CD4-positive, alpha-beta memory T cell (primary cell): ENCODE measurements around the gene TMEM92. TPM values are rescaled to one million over a fixed set of nuclear protein-coding genes. Genes with fewer than 3 reads are reported as not detected.

Experiments used
- CTCF ChIA-PET: fragments of 350-600 bp; sonication (Branson Sonifier 250); formaldehyde crosslinking; loops from one replicate; lab custom pipeline; 2021; ENCODE audit warnings: inconsistent platforms; ENCODE audit not compliant: partially characterized antibody; lab: Charles Lee
- POLR2A ChIA-PET: fragments of 350-600 bp; sonication (Branson Sonifier 250); formaldehyde crosslinking; loops from one replicate; lab custom pipeline; 2021; ENCODE audit not compliant: partially characterized antibody; lab: Charles Lee
- DNase-seq, 5 donors: peaks; one replicate each; pipeline versions ENCODE4 v3.0.0 to v3.0.0-alpha.2; 2020 to 2022; ENCODE audit warnings: mixed read lengths in 1 of 5
- H3K27ac ChIP-seq: one replicate; pipeline ENCODE4 v1.7.0; 2013; ENCODE audit warnings: low read depth, low read length
- H3K27me3 ChIP-seq: 2 replicates; pipeline ENCODE4 v1.7.0; 2013; ENCODE audit warnings: mild to moderate bottlenecking, low read length, moderate library complexity; ENCODE audit not compliant: insufficient read depth
- H3K36me3 ChIP-seq: 2 replicates; pipeline ENCODE4 v1.7.0; 2013; ENCODE audit warnings: mild to moderate bottlenecking, low read length, moderate library complexity; ENCODE audit not compliant: insufficient read depth
- H3K4me1 ChIP-seq: 2 replicates; pipeline ENCODE4 v1.7.0; 2013; ENCODE audit warnings: mild to moderate bottlenecking, low read length, moderate library complexity; ENCODE audit not compliant: insufficient read depth
- H3K4me3 ChIP-seq, 2 donors: one replicate each; pipeline ENCODE4 v1.7.0; 2013; ENCODE audit warnings: low read length in 2 of 2, mild to moderate bottlenecking in 1 of 2
- H3K9me3 ChIP-seq, 2 donors: one replicate each; pipeline ENCODE4 v1.7.0; 2013; ENCODE audit warnings: low read length in 2 of 2, control low read depth in 1 of 2; ENCODE audit not compliant: control insufficient read depth in 1 of 2
- H3K27ac Mint-ChIP-seq, 7 donors: one replicate each; pipeline ENCODE4 v1.8.0; 2020 to 2021; ENCODE audit warnings: mixed read lengths in 7 of 7, mild to moderate bottlenecking in 6 of 7, inconsistent platforms in 3 of 7, moderate library complexity in 3 of 7
- H3K27me3 Mint-ChIP-seq, 2 donors: one replicate each; pipeline ENCODE4 v1.8.0; 2020 to 2021; ENCODE audit warnings: mixed read lengths in 2 of 2
- H3K36me3 Mint-ChIP-seq, 2 donors: one replicate each; pipeline ENCODE4 v1.8.0; 2020 to 2021; ENCODE audit warnings: mixed read lengths in 2 of 2, inconsistent platforms in 1 of 2, mild to moderate bottlenecking in 1 of 2
- H3K4me1 Mint-ChIP-seq, 4 donors: one replicate each; pipeline ENCODE4 v1.8.0; 2020 to 2021; ENCODE audit warnings: mixed read lengths in 4 of 4, mild to moderate bottlenecking in 1 of 4
- H3K4me3 Mint-ChIP-seq, 8 donors: one replicate each; pipeline ENCODE4 v1.8.0; 2020 to 2021; ENCODE audit warnings: mixed read lengths in 8 of 8, mild to moderate bottlenecking in 7 of 8, moderate library complexity in 6 of 8, inconsistent platforms in 3 of 8
- H3K9me3 Mint-ChIP-seq, 8 donors: one replicate each; pipeline ENCODE4 v1.8.0; 2020 to 2021; ENCODE audit warnings: mixed read lengths in 8 of 8, mild to moderate bottlenecking in 5 of 8, inconsistent platforms in 3 of 8, moderate library complexity in 1 of 8
- intact Hi-C: fragments of 100-400 bp; cut with micrococcal nuclease; formaldehyde crosslinking; loops from one replicate; pipeline ENCODE4 v1.15.1; 2023
- polyA plus RNA-seq, 2 donors: library from polyadenylated mRNA; unstranded; fragments of 300-500 nt; fragmentation: Illumina TruSeq; gene quantifications; one replicate each; pipeline ENCODE4 v1.2.3, GENCODE V29; 2021
- total RNA-seq, 2 experiments: library from RNA; stranded (reverse); gene quantifications; one replicate each; pipeline ENCODE4 v1.2.3, GENCODE V29; 2021

The TMEM92 gene
- total and polyA plus RNA-seq, 4 experiments from 2014 or later, result not detected

DNA sequence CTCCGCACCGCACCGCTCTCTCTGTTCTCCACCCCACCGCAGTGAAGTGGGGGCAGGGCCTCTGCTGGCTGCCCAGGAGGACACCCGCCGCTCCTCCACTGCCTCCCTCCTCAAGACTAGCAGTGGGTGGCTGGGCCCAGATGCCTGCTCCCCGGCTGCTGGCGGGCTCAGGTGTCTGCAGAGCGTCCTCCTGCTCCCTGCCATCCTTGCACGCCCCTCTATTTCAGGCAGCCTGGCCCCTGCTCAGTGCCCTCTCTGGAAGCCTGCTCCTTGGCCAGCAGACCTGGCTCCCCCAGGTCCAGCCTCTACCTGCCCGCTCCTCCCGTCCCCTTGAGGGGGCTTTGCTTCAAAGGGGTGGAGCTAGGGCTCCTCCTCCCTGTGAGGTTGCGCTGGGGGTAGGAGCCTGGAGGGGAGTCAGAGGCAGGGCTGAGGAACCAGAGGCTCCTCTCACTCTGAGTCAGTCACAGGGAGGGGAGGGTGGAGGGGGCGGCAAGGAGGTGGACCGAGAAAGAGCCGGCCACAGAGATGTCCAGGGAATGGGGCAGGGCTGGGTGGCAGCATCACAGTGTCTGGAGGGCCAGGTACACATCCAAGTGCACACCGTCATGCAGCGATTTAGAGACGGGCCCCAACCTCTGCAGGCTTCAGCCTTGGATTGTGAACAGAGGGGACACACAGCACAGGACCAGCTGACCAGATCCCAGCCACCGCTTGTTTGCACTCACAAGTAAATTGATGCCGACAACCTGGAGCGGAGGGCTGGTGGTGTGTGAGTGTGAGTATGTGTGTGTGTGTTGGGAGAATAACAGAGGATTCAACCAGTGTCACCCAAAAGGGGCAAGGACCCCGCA is 9.8 kb upstream of the TMEM92 start:
- ChIA-PET POLR2A (no interaction called here), CTCF (interaction anchor here (1.6 kb wide), 1 partner anchor 10 kb away, joined by 7 read pairs; the partner anchor contains the start of gene TMEM92)
- H3K4me1 Mint-ChIP-seq, result peaks cover 0 to 2% (median 0%) of the 10 kb centered on the region in 4 donors
- no peak for DNase-seq
- no peaks in the 10 kb centered on the region for H3K36me3 Mint-ChIP-seq
- no peaks in the 10 kb centered on the region for H3K4me1 ChIP-seq
- intact Hi-C loops, result no loop called here
- no peaks in the 10 kb centered on the region for H3K36me3 ChIP-seq
- no peak overlapping the region for H3K27ac ChIP-seq
- no peak overlapping the region for H3K27ac Mint-ChIP-seq
- no peaks in the 10 kb centered on the region for H3K9me3 ChIP-seq
- H3K27me3 Mint-ChIP-seq, result peaks cover 4 to 9% of the 10 kb centered on the region in 2 donors
- no peaks in the 10 kb centered on the region for H3K9me3 Mint-ChIP-seq
- H3K4me3 ChIP-seq, result no peak overlapping the region
- no peaks in the 10 kb centered on the region for H3K27me3 ChIP-seq
- H3K4me3 Mint-ChIP-seq, result no peak overlapping the region

DNA sequence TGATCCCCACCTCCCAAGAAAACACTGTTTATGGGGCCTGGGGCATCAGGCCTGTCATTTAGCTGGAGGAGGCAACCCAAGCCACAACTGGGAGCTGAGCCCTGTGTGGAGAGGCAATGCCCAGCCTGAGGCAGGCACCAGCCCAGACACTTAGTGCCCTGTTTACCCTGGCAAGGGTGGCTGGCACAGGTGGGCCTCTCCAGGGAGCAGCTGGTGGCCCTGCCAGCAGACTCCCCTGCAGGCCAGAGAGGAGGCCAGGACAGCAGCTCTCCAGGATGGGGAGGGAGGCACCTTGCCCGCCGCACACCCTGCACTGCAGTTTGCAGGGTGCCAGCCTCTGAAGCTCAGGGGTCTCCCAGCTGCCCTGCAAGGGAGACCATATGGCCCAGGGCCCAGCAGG is 9.1 kb upstream of the TMEM92 start:
- Histone ChIP-seq H3K9me3 (no peaks in the 10 kb centered on the region), H3K36me3 (no peaks in the 10 kb centered on the region), H3K27ac (no peak overlapping the region), H3K4me1 (no peaks in the 10 kb centered on the region), H3K27me3 (no peaks in the 10 kb centered on the region), H3K4me3 (no peak overlapping the region)
- CTCF ChIA-PET, result interaction anchor here (1.6 kb wide), 1 partner anchor 9 kb away, joined by 7 read pairs; the partner anchor contains the start of gene TMEM92
- Mint-ChIP-seq H3K4me3 (no peak overlapping the region), H3K36me3 (no peaks in the 10 kb centered on the region), H3K27me3 (peaks cover 4 to 9% of the 10 kb centered on the region in 2 donors), H3K27ac (no peak overlapping the region), H3K9me3 (no peaks in the 10 kb centered on the region), H3K4me1 (peaks cover 0 to 2% (median 0%) of the 10 kb centered on the region in 4 donors)
- no peak for DNase-seq
- intact Hi-C loops, result no loop called here
- POLR2A ChIA-PET, result no interaction called here

DNA sequence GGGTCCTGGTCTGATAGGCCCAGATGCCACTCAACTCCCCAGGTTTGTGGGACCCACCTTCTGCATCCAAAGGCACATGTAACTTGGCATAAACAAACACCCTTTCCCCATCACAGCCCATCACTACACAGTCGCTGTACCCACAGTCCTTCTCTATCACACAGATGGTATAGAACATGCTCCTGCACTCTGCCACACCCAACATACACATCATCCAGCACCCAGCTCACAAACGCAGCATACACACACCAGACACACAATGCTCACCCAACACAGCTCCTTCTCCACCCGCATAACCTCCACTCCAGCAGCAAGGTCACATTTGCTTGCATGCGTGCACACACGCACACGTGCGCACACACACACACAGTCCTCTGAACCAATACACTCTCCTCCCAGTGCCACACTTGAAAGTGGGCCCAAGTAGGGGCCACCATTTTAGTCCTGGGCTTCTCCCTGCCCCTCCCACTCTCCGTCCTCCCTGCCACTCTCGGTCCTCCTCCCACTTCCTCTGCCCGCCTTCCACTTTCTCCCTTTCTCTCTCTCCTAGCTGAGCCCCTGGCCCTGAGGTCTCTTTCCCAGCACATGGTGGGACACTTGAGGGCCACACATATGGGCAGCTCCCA is 8.5 kb upstream of the TMEM92 start:
- Mint-ChIP-seq H3K4me1 (peaks cover 0 to 2% (median 0%) of the 10 kb centered on the region in 4 donors), H3K9me3 (no peaks in the 10 kb centered on the region), H3K4me3 (no peak overlapping the region), H3K27me3 (peaks cover 4 to 9% of the 10 kb centered on the region in 2 donors), H3K36me3 (no peaks in the 10 kb centered on the region), H3K27ac (no peak overlapping the region)
- Histone ChIP-seq H3K9me3 (no peaks in the 10 kb centered on the region), H3K27ac (no peak overlapping the region), H3K4me3 (no peak overlapping the region), H3K4me1 (no peaks in the 10 kb centered on the region), H3K36me3 (no peaks in the 10 kb centered on the region), H3K27me3 (no peaks in the 10 kb centered on the region)
- intact Hi-C loops, result no loop called here
- POLR2A ChIA-PET, result no interaction called here
- no peak for DNase-seq
- CTCF ChIA-PET, result interaction anchor here (1.6 to 2.1 kb wide), 2 partner anchors 9 to 11 kb away, joined by 6 to 7 read pairs; partner anchors contain the start of gene TMEM92

DNA sequence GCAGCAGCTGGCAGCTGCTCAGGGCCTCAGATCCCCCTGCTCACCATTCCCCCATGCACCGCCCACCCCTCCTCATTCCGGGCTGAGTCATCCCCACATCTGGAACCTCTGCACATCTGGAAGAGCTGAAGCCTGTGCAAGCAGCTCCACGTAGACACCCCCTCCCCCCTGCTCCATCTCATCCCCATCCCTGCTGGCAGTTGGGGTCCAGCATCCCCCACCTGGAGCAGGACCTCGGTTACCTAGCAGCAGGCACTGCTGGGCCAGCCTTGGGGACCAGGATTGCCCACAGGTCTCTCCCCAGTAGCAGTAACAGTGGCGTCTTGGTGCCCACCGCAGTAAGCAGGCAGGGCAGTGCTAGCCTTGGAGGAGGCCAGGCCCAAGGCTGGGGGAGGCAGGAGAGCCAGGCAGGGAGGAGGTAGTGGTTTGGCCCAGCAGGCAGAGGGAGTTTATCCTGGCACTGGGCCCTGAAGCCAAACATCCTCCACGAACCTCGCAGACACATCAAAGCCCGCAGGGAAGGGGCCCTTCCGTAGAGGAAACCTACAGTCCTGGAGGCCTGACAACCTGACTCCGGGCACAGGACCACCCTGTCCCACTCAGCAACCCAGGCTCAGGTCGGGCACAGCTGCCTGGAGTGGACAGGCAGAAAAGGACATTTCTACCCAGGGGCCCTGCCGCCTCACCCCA is 7.7 kb upstream of the TMEM92 start:
- Histone ChIP-seq H3K4me1 (no peaks in the 10 kb centered on the region), H3K9me3 (no peaks in the 10 kb centered on the region), H3K4me3 (no peak overlapping the region), H3K27ac (no peak overlapping the region), H3K36me3 (no peaks in the 10 kb centered on the region), H3K27me3 (no peaks in the 10 kb centered on the region)
- Mint-ChIP-seq H3K27me3 (peaks cover 4 to 9% of the 10 kb centered on the region in 2 donors), H3K27ac (no peak overlapping the region), H3K4me1 (peaks cover 0 to 2% (median 0%) of the 10 kb centered on the region in 4 donors), H3K9me3 (no peaks in the 10 kb centered on the region), H3K4me3 (peak overlapping the region in 1 of 8 donors; percentile 14), H3K36me3 (no peaks in the 10 kb centered on the region)
- POLR2A ChIA-PET, result no interaction called here
- CTCF ChIA-PET, result interaction anchor here (1.6 to 11.2 kb wide), 3 partner anchors 8 to 64 kb away, joined by 6 to 90 read pairs (median 7); partner anchors contain the start of genes COL1A1 and TMEM92
- DNase-seq, result no peak
- intact Hi-C loops, result no loop called here

DNA sequence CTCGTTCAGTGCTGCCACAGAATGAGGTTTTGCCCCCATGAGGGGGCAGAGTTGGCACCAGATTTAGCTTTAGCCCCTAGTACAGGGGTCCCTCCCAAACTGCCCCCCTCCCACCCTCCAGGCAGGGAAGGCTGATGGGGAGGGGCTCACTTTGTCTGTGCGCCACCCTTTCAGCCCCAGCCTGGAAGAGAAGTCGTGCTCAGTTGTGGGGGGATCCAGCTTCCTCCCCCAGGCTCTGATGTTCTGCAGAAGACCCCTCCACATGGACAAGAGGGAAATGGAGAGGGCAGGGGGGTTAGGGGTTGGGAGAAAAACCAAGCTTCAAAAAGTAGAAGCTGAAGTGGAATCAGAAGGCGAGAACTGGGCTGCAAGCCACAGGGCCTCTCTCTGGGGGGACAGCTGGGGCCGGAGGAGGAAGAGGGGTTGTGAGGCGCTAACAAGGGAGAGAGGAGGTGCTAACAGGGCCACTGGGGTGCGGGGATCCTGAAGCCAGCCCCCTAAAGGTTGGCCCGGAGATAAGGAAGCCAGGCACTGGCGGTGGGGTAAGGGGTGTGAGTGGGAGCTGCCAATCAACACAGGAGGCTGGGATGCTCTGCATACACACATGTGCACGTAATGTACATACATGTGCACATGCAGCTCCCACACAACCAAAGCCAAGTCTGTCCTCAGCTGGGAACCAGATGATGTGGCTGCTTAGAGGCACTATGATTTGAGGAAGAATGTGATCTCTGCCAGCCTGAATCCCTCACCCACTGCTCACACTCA is 7.0 kb upstream of the TMEM92 start:
- peaks cover 4 to 7% of the 10 kb centered on the region in 2 donors for H3K27me3 Mint-ChIP-seq
- CTCF ChIA-PET, result interaction anchor here (1.0 to 11.2 kb wide), 3 partner anchors 10 to 65 kb away, joined by 3 to 90 read pairs (median 6); partner anchors contain the start of gene COL1A1
- no peaks in the 10 kb centered on the region for H3K4me1 ChIP-seq
- H3K4me3 ChIP-seq, result no peak overlapping the region
- no peak for DNase-seq
- intact Hi-C loops, result no loop called here
- peak overlapping the region in 1 of 7 donors; percentile 61 for H3K27ac Mint-ChIP-seq
- no peaks in the 10 kb centered on the region for H3K27me3 ChIP-seq
- H3K4me3 Mint-ChIP-seq, result no peak overlapping the region
- no peaks in the 10 kb centered on the region for H3K36me3 Mint-ChIP-seq
- H3K36me3 ChIP-seq, result no peaks in the 10 kb centered on the region
- H3K27ac ChIP-seq, result no peak overlapping the region
- H3K4me1 Mint-ChIP-seq, result peaks cover 0 to 2% (median 0%) of the 10 kb centered on the region in 4 donors
- no peaks in the 10 kb centered on the region for H3K9me3 ChIP-seq
- no peaks in the 10 kb centered on the region for H3K9me3 Mint-ChIP-seq
- POLR2A ChIA-PET, result no interaction called here

DNA sequence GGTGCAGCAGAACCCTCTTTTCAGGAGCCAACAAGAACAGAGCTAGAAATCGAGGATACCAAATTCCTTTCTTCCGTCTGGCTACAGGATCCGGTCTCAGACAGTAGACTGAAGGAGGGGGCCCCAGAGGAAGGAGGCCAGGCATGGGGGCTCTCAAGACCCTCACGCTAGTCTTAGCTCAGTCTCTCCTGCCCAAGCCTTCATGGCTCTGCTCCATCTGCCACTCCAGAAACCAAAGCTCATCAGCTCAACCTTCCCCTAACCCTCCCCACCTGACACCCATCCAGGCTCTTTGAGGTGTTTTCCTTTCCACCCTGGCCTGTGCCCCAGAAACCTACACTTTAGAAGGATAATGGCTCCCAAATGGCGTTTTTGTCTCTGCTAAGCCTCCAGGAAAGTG is 6.2 kb upstream of the TMEM92 start:
- no peaks in the 10 kb centered on the region for H3K4me1 ChIP-seq
- intact Hi-C loops, result no loop called here
- CTCF ChIA-PET, result interaction anchor here (1.0 to 11.2 kb wide), 3 partner anchors 9 to 66 kb away, joined by 3 to 90 read pairs (median 6); partner anchors contain the start of gene COL1A1
- H3K27ac ChIP-seq, result no peak overlapping the region
- Mint-ChIP-seq H3K36me3 (no peaks in the 10 kb centered on the region), H3K27ac (no peak overlapping the region), H3K27me3 (peaks cover 8 to 9% of the 10 kb centered on the region in 2 donors), H3K4me1 (peaks cover 4 to 8% (median 7%) of the 10 kb centered on the region in 4 donors), H3K4me3 (no peak overlapping the region), H3K9me3 (peaks cover 0 to 1% (median 0%) of the 10 kb centered on the region in 8 donors)
- DNase-seq, result no peak
- H3K36me3 ChIP-seq, result no peaks in the 10 kb centered on the region
- H3K4me3 ChIP-seq, result no peak overlapping the region
- POLR2A ChIA-PET, result no interaction called here
- no peaks in the 10 kb centered on the region for H3K27me3 ChIP-seq
- H3K9me3 ChIP-seq, result no peaks in the 10 kb centered on the region
